GM12878 (cell line): ENCODE measurements around the gene TRIAP1.

Experiments
- BACH1 ChIP-seq: fragments of 450-650 bp; IDR thresholded peaks from 2 replicates; pipeline ENCODE4 v1.6.1; 2017; ENCODE audit warnings: mild to moderate bottlenecking, borderline replicate concordance
- CBX3 ChIP-seq: fragments of 200-600 bp; sonication (generic); IDR thresholded peaks from 2 replicates; pipeline ENCODE4 v1.6.1; 2016; ENCODE audit warnings: low read depth, borderline replicate concordance
- FOXK2 ChIP-seq: fragments of 450-650 bp; IDR thresholded peaks from 2 replicates; pipeline ENCODE4 v1.6.1; 2017; ENCODE audit warnings: mild to moderate bottlenecking, moderate library complexity
- HCFC1 ChIP-seq: fragments of 150-350 bp; IDR thresholded peaks from 2 replicates; pipeline ENCODE4 v1.6.1; 2014; ENCODE audit warnings: low read length
- MXI1 ChIP-seq: fragments of 150-350 bp; IDR thresholded peaks from 2 replicates; pipeline ENCODE4 v1.6.1; 2011; ENCODE audit warnings: low read depth, mild to moderate bottlenecking, inconsistent platforms, low read length, improper control_type of control experiment
- MYB ChIP-seq: fragments of 150-350 bp; IDR thresholded peaks from 2 replicates; pipeline ENCODE4 v1.6.1; 2014; ENCODE audit warnings: mild to moderate bottlenecking, low read depth, low read length, borderline replicate concordance
- NFYB ChIP-seq: IDR thresholded peaks from 2 replicates; pipeline ENCODE4 v1.6.1; 2011; ENCODE audit warnings: low read depth, mild to moderate bottlenecking, low read length, improper control_type of control experiment, moderate library complexity; ENCODE audit not compliant: insufficient read depth
- POLR2A ChIP-seq: IDR thresholded peaks from 2 replicates; pipeline ENCODE4 v1.6.1; 2011; ENCODE audit warnings: low read depth, mild to moderate bottlenecking, low read length
- POLR2AphosphoS5 ChIP-seq: IDR thresholded peaks from 2 replicates; pipeline ENCODE4 v1.6.1; 2011; ENCODE audit warnings: mild to moderate bottlenecking, low read length, inconsistent platforms
- SRF ChIP-seq, 2 experiments: IDR thresholded peaks; 2 replicates each; pipeline ENCODE4 v1.6.1; 2011; ENCODE audit warnings: low read depth in 2 of 2, low read length in 2 of 2, mild to moderate bottlenecking in 1 of 2, moderate library complexity in 1 of 2
- TBL1XR1 ChIP-seq: IDR thresholded peaks from 2 replicates; pipeline ENCODE4 v1.6.1; 2012; ENCODE audit warnings: low read depth, low read length, improper control_type of control experiment
- TF ChIP-seq, protein P1 (sequence below), 3 experiments: IDR thresholded peaks in 2 of 3; conservative IDR thresholded peaks in 1 of 3; 2 replicates each; pipeline ENCODE4 v1.5.1; 2011; ENCODE audit warnings: low read depth in 3 of 3, low read length in 3 of 3, mild to moderate bottlenecking in 3 of 3, control low read depth in 2 of 3, moderate library complexity in 2 of 3, inconsistent platforms in 1 of 3, mixed read lengths in 1 of 3; ENCODE audit not compliant: control insufficient read depth in 2 of 3, insufficient read depth in 1 of 3; ENCODE audit errors: extremely low read depth in 1 of 3
- TF ChIP-seq, protein P2 (sequence below): fragments of 450-650 bp; IDR thresholded peaks from 2 replicates; pipeline ENCODE4 v1.6.1; 2014; ENCODE audit warnings: mild to moderate bottlenecking

DNA sequence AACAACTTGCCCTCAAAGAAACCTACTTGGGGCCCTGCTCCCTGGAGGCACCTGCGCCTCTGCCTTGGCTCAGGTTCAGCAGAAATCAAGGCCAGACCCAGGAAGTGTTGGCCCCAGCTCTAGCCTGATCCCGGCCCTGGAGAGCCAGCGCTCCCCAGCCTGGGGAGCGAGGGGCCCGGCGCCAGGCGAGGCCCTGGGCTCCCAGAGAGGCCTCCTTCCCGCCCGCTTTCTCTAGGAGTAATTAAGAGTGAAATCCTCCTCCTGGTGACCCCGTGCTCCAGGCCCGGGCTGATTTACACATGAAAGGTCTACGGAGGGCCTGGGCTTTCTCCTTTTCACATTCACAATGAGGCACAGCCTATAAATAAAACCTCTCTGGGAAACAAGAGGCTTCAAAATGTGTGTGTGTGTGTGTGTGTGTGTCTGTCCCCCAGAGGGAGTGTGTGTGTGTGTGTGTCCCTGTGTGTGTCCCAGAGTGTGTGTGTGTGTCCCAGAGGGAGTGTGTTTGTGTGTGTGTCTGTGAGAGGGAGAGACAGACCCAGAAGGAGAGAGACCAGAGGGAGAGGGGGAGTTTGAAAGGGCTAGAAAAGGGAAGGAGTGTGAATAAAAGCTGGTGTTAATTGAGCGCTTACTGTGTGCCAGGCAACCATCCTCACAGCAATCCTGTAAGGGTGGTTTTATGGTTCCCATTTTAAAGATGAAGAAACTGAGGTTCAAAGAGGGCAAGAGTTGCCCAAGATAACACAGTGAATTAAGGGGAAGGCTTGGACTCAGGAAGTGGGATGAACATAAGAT lies 32.1 kb downstream of the TRIAP1 start:
- no peak for TF ChIP-seq FOXK2
- TF ChIP-seq POLR2AphosphoS5: no peak
- TF ChIP-seq NFYB: no peak
- TF ChIP-seq MYB: no peak
- TF ChIP-seq, protein P1, sequence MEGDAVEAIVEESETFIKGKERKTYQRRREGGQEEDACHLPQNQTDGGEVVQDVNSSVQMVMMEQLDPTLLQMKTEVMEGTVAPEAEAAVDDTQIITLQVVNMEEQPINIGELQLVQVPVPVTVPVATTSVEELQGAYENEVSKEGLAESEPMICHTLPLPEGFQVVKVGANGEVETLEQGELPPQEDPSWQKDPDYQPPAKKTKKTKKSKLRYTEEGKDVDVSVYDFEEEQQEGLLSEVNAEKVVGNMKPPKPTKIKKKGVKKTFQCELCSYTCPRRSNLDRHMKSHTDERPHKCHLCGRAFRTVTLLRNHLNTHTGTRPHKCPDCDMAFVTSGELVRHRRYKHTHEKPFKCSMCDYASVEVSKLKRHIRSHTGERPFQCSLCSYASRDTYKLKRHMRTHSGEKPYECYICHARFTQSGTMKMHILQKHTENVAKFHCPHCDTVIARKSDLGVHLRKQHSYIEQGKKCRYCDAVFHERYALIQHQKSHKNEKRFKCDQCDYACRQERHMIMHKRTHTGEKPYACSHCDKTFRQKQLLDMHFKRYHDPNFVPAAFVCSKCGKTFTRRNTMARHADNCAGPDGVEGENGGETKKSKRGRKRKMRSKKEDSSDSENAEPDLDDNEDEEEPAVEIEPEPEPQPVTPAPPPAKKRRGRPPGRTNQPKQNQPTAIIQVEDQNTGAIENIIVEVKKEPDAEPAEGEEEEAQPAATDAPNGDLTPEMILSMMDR (IDR thresholded peaks at IDR 0.05 in 2 of 3, conservative IDR thresholded peaks at IDR 0.05 in 1 of 3; ENCODE audit: control insufficient read depth in 2 of 3, extremely low read depth in 1 of 3, insufficient read depth in 1 of 3, low read depth in 3 of 3, low read length in 3 of 3): no peak
- no peak for TF ChIP-seq TBL1XR1
- TF ChIP-seq HCFC1: no peak
- no peak for TF ChIP-seq POLR2A
- TF ChIP-seq CBX3: no peak
- TF ChIP-seq, protein P2, sequence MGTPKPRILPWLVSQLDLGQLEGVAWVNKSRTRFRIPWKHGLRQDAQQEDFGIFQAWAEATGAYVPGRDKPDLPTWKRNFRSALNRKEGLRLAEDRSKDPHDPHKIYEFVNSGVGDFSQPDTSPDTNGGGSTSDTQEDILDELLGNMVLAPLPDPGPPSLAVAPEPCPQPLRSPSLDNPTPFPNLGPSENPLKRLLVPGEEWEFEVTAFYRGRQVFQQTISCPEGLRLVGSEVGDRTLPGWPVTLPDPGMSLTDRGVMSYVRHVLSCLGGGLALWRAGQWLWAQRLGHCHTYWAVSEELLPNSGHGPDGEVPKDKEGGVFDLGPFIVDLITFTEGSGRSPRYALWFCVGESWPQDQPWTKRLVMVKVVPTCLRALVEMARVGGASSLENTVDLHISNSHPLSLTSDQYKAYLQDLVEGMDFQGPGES: no peak
- no peak for TF ChIP-seq SRF (IDR thresholded peaks at IDR 0.05; ENCODE audit: low read depth in 2 of 2, low read length in 2 of 2)
- no peak for TF ChIP-seq MXI1
- no peak for TF ChIP-seq BACH1
